ENCODE measurements around the gene FITM2. TPM values are rescaled to one million over a fixed set of nuclear protein-coding genes. Genes with fewer than 3 reads are reported as not detected.

Gene FITM2
- total and polyA plus RNA-seq, 2 donors (not counting 3 experiments of a cell fraction or from before 2014, with no cell fraction given), result 4.4 to 7.7 TPM

GRCh38 chr20:44282192-44282591, 28.8 kb downstream of the FITM2 start:
- no peak overlapping the region for H2AFZ ChIP-seq (ENCODE audit: low read depth, low read length)
- no peaks in the 10 kb centered on the region for H3K9me1 ChIP-seq (replicated peaks; ENCODE audit: control insufficient read depth, extremely low read depth, insufficient read depth, low read length)
- no peaks in the 10 kb centered on the region for H3K27me3 ChIP-seq (ENCODE audit: control insufficient read depth in 2 of 2, insufficient read depth in 2 of 2, low read length in 2 of 2)
- no peak for FAIRE-seq
- no peak for DNase-seq (ENCODE audit: low read depth, low spot score)
- dilution Hi-C loops (cut with MboI; ENCODE audit: extremely low pct_ligation_motif_present, low sequenced_read_pairs) (no loop called here), intact Hi-C loops (cut with micrococcal nuclease) (no loop called here)
- H4K20me1 ChIP-seq (replicated peaks; ENCODE audit: control insufficient read depth, extremely low read depth, insufficient read depth, low read length), result no peaks in the 10 kb centered on the region
- no TSS peak for BruUV-seq (replicated peaks)
- no peaks in the 10 kb centered on the region for H3K36me3 ChIP-seq (ENCODE audit: control insufficient read depth in 2 of 2, extremely low read depth in 1 of 2, insufficient read depth in 2 of 2, low read length in 2 of 2)
- no peaks in the 10 kb centered on the region for H3K79me2 ChIP-seq (ENCODE audit: control insufficient read depth, insufficient read depth, low read length)
- no peak overlapping the region for H3K4me2 ChIP-seq (ENCODE audit: insufficient read depth, low read length)
- no peaks in the 10 kb centered on the region for H3K9me3 ChIP-seq (replicated peaks; ENCODE audit: control insufficient read depth, insufficient read depth, low read length)
- TF ChIP-seq POLR2AphosphoS5 (IDR thresholded peaks at IDR 0.05; ENCODE audit: insufficient read depth, low read depth, low read length) (no peak), EZH2 (IDR thresholded peaks at IDR 0.05; ENCODE audit: borderline replicate concordance, low read depth, low read length, severe bottlenecking) (no peak), POLR2A (IDR thresholded peaks at IDR 0.05; ENCODE audit: low read depth, low read length) (no peak), MAX (IDR thresholded peaks at IDR 0.05; ENCODE audit: insufficient read depth, insufficient read length) (no peak), JUN (IDR thresholded peaks at IDR 0.05; ENCODE audit: borderline replicate concordance, insufficient read depth, insufficient read length, low read depth) (no peak), GATA2 (IDR thresholded peaks at IDR 0.05; ENCODE audit: insufficient read depth, insufficient read length, low read depth, low read length) (no peak), FOS (IDR thresholded peaks at IDR 0.05; ENCODE audit: borderline replicate concordance, insufficient read depth, low read length) (no peak), MYC (IDR thresholded peaks at IDR 0.05; ENCODE audit: low read depth, low read length) (no peak), CTCF (IDR thresholded peaks at IDR 0.05; ENCODE audit: extremely low read depth in 1 of 2, insufficient read depth in 1 of 2, low read depth in 1 of 2, low read length in 2 of 2) (no peak)
- H3K9ac ChIP-seq (replicated peaks; ENCODE audit: extremely low read depth, insufficient read depth, low read length), result no peak overlapping the region
- H3K27ac ChIP-seq (ENCODE audit: insufficient read depth, low read depth, low read length), result no peak overlapping the region
- ChIA-PET POLR2A (no interaction called here), CTCF (interaction anchor here (1.2 kb wide), 1 partner anchor 29 kb away, joined by 3 read pairs; the partner anchor contains the start of gene FITM2)
- H3K4me3 ChIP-seq (replicated peaks in 1 of 3; ENCODE audit: insufficient read depth in 1 of 3, low read depth in 1 of 3, low read length in 3 of 3), result no peak overlapping the region
- no peaks in the 10 kb centered on the region for H3K4me1 ChIP-seq (ENCODE audit: control insufficient read depth, extremely low read depth, insufficient read depth, low read length)
